ENCODE results near the gene FAM222A.

DNA sequence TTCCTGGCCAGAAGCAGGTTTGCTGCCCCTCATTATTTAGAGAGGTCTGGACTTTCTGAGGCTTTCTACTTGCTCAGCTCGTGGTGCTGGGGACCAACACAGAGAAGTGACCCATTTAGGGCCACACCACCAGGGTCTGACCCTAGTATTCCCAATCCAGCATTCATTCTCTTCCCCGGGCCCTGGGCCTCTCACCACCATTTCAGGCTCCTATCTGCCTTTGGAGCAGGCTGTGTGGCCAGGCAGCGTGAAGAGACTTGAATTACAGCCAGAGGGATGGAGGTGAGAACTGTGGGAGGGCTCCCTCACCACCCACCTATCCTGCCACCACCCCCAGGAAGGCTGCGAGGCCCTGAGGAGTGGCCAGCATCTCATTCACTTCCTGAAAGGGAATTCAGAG is 24.6 kb downstream of the FAM222A start:
- TF ChIP-seq, protein P1, sequence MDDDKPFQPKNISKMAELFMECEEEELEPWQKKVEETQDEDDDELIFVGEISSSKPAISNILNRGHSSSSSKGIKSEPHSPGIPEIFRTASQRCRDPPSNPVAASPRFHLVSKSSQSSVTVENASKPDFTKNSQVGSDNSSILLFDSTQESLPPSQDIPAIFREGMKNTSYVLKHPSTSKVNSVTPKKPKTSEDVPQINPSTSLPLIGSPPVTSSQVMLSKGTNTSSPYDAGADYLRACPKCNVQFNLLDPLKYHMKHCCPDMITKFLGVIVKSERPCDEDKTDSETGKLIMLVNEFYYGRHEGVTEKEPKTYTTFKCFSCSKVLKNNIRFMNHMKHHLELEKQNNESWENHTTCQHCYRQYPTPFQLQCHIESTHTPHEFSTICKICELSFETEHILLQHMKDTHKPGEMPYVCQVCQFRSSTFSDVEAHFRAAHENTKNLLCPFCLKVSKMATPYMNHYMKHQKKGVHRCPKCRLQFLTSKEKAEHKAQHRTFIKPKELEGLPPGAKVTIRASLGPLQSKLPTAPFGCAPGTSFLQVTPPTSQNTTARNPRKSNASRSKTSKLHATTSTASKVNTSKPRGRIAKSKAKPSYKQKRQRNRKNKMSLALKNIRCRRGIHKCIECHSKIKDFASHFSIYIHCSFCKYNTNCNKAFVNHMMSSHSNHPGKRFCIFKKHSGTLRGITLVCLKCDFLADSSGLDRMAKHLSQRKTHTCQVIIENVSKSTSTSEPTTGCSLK (tag by site-specific recombination; IDR thresholded peaks at IDR 0.05): no peak
- TF ChIP-seq ZNF600 (tag by site-specific recombination; IDR thresholded peaks at IDR 0.05) (no peak), ZNF19 (tag by site-specific recombination; IDR thresholded peaks at IDR 0.05; ENCODE audit: low read depth) (no peak), ZNF501 (tag by site-specific recombination; IDR thresholded peaks at IDR 0.05) (no peak)
- TF ChIP-seq, protein P2, sequence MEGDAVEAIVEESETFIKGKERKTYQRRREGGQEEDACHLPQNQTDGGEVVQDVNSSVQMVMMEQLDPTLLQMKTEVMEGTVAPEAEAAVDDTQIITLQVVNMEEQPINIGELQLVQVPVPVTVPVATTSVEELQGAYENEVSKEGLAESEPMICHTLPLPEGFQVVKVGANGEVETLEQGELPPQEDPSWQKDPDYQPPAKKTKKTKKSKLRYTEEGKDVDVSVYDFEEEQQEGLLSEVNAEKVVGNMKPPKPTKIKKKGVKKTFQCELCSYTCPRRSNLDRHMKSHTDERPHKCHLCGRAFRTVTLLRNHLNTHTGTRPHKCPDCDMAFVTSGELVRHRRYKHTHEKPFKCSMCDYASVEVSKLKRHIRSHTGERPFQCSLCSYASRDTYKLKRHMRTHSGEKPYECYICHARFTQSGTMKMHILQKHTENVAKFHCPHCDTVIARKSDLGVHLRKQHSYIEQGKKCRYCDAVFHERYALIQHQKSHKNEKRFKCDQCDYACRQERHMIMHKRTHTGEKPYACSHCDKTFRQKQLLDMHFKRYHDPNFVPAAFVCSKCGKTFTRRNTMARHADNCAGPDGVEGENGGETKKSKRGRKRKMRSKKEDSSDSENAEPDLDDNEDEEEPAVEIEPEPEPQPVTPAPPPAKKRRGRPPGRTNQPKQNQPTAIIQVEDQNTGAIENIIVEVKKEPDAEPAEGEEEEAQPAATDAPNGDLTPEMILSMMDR (tag by site-specific recombination; IDR thresholded peaks at IDR 0.05): no peak
- TF ChIP-seq, protein P3, sequence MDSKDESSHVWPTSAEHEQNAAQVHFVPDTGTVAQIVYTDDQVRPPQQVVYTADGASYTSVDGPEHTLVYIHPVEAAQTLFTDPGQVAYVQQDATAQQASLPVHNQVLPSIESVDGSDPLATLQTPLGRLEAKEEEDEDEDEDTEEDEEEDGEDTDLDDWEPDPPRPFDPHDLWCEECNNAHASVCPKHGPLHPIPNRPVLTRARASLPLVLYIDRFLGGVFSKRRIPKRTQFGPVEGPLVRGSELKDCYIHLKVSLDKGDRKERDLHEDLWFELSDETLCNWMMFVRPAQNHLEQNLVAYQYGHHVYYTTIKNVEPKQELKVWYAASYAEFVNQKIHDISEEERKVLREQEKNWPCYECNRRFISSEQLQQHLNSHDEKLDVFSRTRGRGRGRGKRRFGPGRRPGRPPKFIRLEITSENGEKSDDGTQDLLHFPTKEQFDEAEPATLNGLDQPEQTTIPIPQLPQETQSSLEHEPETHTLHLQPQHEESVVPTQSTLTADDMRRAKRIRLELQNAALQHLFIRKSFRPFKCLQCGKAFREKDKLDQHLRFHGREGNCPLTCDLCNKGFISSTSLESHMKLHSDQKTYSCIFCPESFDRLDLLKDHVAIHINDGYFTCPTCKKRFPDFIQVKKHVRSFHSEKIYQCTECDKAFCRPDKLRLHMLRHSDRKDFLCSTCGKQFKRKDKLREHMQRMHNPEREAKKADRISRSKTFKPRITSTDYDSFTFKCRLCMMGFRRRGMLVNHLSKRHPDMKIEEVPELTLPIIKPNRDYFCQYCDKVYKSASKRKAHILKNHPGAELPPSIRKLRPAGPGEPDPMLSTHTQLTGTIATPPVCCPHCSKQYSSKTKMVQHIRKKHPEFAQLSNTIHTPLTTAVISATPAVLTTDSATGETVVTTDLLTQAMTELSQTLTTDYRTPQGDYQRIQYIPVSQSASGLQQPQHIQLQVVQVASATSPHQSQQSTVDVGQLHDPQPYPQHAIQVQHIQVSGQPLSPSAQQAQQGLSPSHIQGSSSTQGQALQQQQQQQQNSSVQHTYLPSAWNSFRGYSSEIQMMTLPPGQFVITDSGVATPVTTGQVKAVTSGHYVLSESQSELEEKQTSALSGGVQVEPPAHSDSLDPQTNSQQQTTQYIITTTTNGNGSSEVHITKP (tag by site-specific recombination; IDR thresholded peaks at IDR 0.05): no peak

Measured in HEK293 (cell line).